Mesothelial cell of epicardium (in vitro differentiated cells): ENCODE data around the gene GARRE1. TPM values are rescaled to one million over a fixed set of nuclear protein-coding genes. Genes with fewer than 3 reads are reported as not detected.

Experiments used
- DNase-seq, 2 experiments: peaks; one replicate each; pipeline ENCODE4 v3.0.0; 2021; ENCODE audit warnings: low spot score in 2 of 2; ENCODE audit not compliant: unreplicated experiment in 2 of 2
- H3K27ac Mint-ChIP-seq: 2 replicates; pipeline ENCODE4 v1.8.0; 2021; ENCODE audit warnings: mixed read lengths
- H3K27me3 Mint-ChIP-seq: 2 replicates; pipeline ENCODE4 v1.8.0; 2021; ENCODE audit warnings: low read depth, mixed read lengths
- H3K36me3 Mint-ChIP-seq: 2 replicates; pipeline ENCODE4 v1.8.0; 2021; ENCODE audit warnings: mixed read lengths
- H3K4me1 Mint-ChIP-seq: 2 replicates; pipeline ENCODE4 v1.8.0; 2021; ENCODE audit warnings: mixed read lengths
- H3K4me3 Mint-ChIP-seq: 2 replicates; pipeline ENCODE4 v1.8.0; 2021; ENCODE audit warnings: mild to moderate bottlenecking, moderate library complexity, mixed read lengths
- H3K9me3 Mint-ChIP-seq: 2 replicates; pipeline ENCODE4 v1.8.0; 2021; ENCODE audit warnings: mixed read lengths
- CTCF ChIP-seq: fragments of 200-600 bp; sonication (generic); IDR thresholded peaks from one replicate; pipeline ENCODE4 v1.5.0; 2021; ENCODE audit warnings: antibody characterized with exemption; ENCODE audit not compliant: unreplicated experiment
- total RNA-seq: library from RNA; stranded (reverse); gene quantifications from 3 replicates; pipeline ENCODE4 v1.2.1, GENCODE V29; 2021

Gene GARRE1
- total RNA-seq, 1 donor from 2014 or later = 52.4 TPM

- no peak overlapping the region for H3K4me3 Mint-ChIP-seq
- H3K27ac Mint-ChIP-seq = no peak overlapping the region
- H3K36me3 Mint-ChIP-seq = peaks cover 10% of the 10 kb centered on the region
- peaks cover 8% of the 10 kb centered on the region for H3K4me1 Mint-ChIP-seq
- no peak for TF ChIP-seq CTCF
- H3K27me3 Mint-ChIP-seq = no peaks in the 10 kb centered on the region
- DNase-seq = no peak
- H3K9me3 Mint-ChIP-seq = no peaks in the 10 kb centered on the region
Measured at GRCh38 chr19:34235425-34235940, 18.9 kb upstream of the GARRE1 start.

GRCh38 chr19:34236035-34236987 is 18.0 kb upstream of the GARRE1 start:
- Mint-ChIP-seq H3K9me3 (no peaks in the 10 kb centered on the region), H3K27me3 (no peaks in the 10 kb centered on the region), H3K36me3 (peaks cover 10% of the 10 kb centered on the region), H3K27ac (peak overlapping the region; percentile 7), H3K4me1 (peaks cover 8% of the 10 kb centered on the region), H3K4me3 (no peak overlapping the region)
- no peak for TF ChIP-seq CTCF
- no peak for DNase-seq

GRCh38 chr19:34237283-34237682 is 17.1 kb upstream of the GARRE1 start:
- no peak overlapping the region for H3K4me3 Mint-ChIP-seq
- no peak for DNase-seq
- TF ChIP-seq CTCF = no peak
- peaks cover 10% of the 10 kb centered on the region for H3K36me3 Mint-ChIP-seq
- peaks cover 9% of the 10 kb centered on the region for H3K4me1 Mint-ChIP-seq
- no peaks in the 10 kb centered on the region for H3K27me3 Mint-ChIP-seq
- no peaks in the 10 kb centered on the region for H3K9me3 Mint-ChIP-seq
- no peak overlapping the region for H3K27ac Mint-ChIP-seq

GRCh38 chr19:34237939-34238338 is 16.4 kb upstream of the GARRE1 start:
- Mint-ChIP-seq H3K4me1 (peaks cover 4% of the 10 kb centered on the region), H3K27ac (no peak overlapping the region), H3K4me3 (no peak overlapping the region)

More at GRCh38 chr19:34237939-34238338, 16.4 kb upstream of the GARRE1 start:
- no peak for TF ChIP-seq CTCF
- Mint-ChIP-seq H3K27me3 (no peaks in the 10 kb centered on the region), H3K36me3 (peaks cover 10% of the 10 kb centered on the region), H3K9me3 (no peaks in the 10 kb centered on the region)
- DNase-seq = no peak
